A549 (cell line): Measurements from ENCODE around the gene DNAJC5G. TPM values are rescaled to one million over a fixed set of nuclear protein-coding genes. Genes with fewer than 3 reads are reported as not detected.

ENCODE experiments used
- ATAC-seq, 2 experiments: fragments of 200-7000 bp in 1 of 2; fragments of >200 bp in 1 of 2; cut with Nextera tagmentation in 1 of 2; cut with Tn5 transposase in 1 of 2; 3 replicates each; pipeline versions ENCODE4 v1.8.0 to v1.9.1; 2018 to 2020; ENCODE audit warnings: mild to moderate bottlenecking in 1 of 2, moderate library complexity in 1 of 2
- CTCF ChIA-PET: fragments of 300-600 bp; sonication (Branson Sonifier 250); formaldehyde crosslinking; extraction: SDS; loops from one replicate; lab custom pipeline; 2021; ENCODE audit warnings: antibody characterized with exemption, inconsistent platforms; lab: Yijun Ruan, JAX
- POLR2A ChIA-PET: fragments of 350-600 bp; formaldehyde crosslinking; extraction: SDS; loops from one replicate; lab custom pipeline; 2021; ENCODE audit warnings: antibody characterized with exemption, inconsistent platforms; lab: Yijun Ruan, JAX
- DNase-seq, 2 experiments: peaks; one replicate each; pipeline versions ENCODE4 v3.0.0 to v3.0.0-alpha.2; 2011 to 2016; ENCODE audit warnings: low read depth in 1 of 2, low spot score in 1 of 2
- FAIRE-seq: peaks from 2 replicates; lab custom pipeline; 2011; peaks lifted over from hg19 to GRCh38; lab: Jason Lieb, UNC
- H3K27ac ChIP-seq, 2 experiments: fragments of >200 bp; sonication (Bioruptor Twin); formaldehyde crosslinking; 3 replicates each; pipeline ENCODE4 v1.5.1; 2016 to 2017
- H3K4me1 ChIP-seq: fragments of >200 bp; sonication (Bioruptor Twin); formaldehyde crosslinking; 3 replicates; pipeline ENCODE4 v1.6.1; 2016
- H3K4me2 ChIP-seq: fragments of >200 bp; sonication (Bioruptor Twin); formaldehyde crosslinking; 3 replicates; pipeline ENCODE4 v1.6.1; 2016
- H3K4me3 ChIP-seq: fragments of >200 bp; sonication (Bioruptor Twin); formaldehyde crosslinking; 3 replicates; pipeline ENCODE4 v1.5.1; 2016
- H3K9me3 ChIP-seq: fragments of >200 bp; sonication (Bioruptor Twin); formaldehyde crosslinking; 3 replicates; pipeline ENCODE4 v1.6.1; 2016
- EHF ChIP-seq: fragments of 250-450 bp; sonication (Bioruptor Pico); IDR thresholded peaks from 2 replicates; pipeline ENCODE4 v1.5.0; 2020; ENCODE audit warnings: mild to moderate bottlenecking
- FOSB ChIP-seq: fragments of 250-450 bp; sonication (Bioruptor Pico); IDR thresholded peaks from 2 replicates; pipeline ENCODE4 v1.5.0; 2020; ENCODE audit warnings: mild to moderate bottlenecking, moderate library complexity
- FOSL2 ChIP-seq, 2 experiments: fragments of 450-650 bp in 1 of 2; fragments of >200 bp in 1 of 2; sonication (Bioruptor Twin) in 1 of 2; formaldehyde crosslinking; IDR thresholded peaks; 2 replicates each; pipeline versions ENCODE4 v1.5.0 to v1.6.1; 2016 to 2020; ENCODE audit warnings: mild to moderate bottlenecking in 1 of 2, moderate library complexity in 1 of 2
- HOXA7 ChIP-seq: fragments of 250-450 bp; sonication (Bioruptor Pico); IDR thresholded peaks from 2 replicates; pipeline ENCODE4 v1.5.0; 2020; ENCODE audit warnings: mild to moderate bottlenecking, moderate library complexity
- HOXB13 ChIP-seq: fragments of 250-450 bp; sonication (Bioruptor Pico); IDR thresholded peaks from 2 replicates; pipeline ENCODE4 v1.5.0; 2020; ENCODE audit warnings: low read depth, mild to moderate bottlenecking, moderate library complexity
- JUN ChIP-seq, 2 experiments: fragments of >200 bp; sonication (Bioruptor Twin); formaldehyde crosslinking; IDR thresholded peaks; 2 replicates in 1 of 2; 3 replicates in 1 of 2; pipeline ENCODE4 v1.6.1; 2016 to 2017
- KDM1A ChIP-seq: fragments of 200-600 bp; sonication (generic); IDR thresholded peaks from 2 replicates; pipeline ENCODE4 v1.6.1; 2016; ENCODE audit warnings: low read depth, mild to moderate bottlenecking
- NR3C1 ChIP-seq: fragments of >200 bp; sonication (Bioruptor Twin); formaldehyde crosslinking; IDR thresholded peaks from 3 replicates; pipeline ENCODE4 v1.6.1; 2017
- PBX3 ChIP-seq: IDR thresholded peaks from 2 replicates; pipeline ENCODE4 v1.6.1; 2012
- SREBF2 ChIP-seq: fragments of 450-650 bp; IDR thresholded peaks from 2 replicates; pipeline ENCODE4 v1.6.1; 2014; ENCODE audit warnings: mild to moderate bottlenecking, moderate library complexity
- TP53 ChIP-seq: fragments of 250-450 bp; sonication (Bioruptor Pico); IDR thresholded peaks from 2 replicates; pipeline ENCODE4 v1.5.0; 2021; ENCODE audit warnings: mild to moderate bottlenecking, moderate library complexity
- ZNF302 ChIP-seq: fragments of 250-450 bp; sonication (Bioruptor Pico); IDR thresholded peaks from 2 replicates; pipeline ENCODE4 v1.9.0; 2021; ENCODE audit warnings: inconsistent platforms, mild to moderate bottlenecking, moderate library complexity
- WGBS: methylation state at CpG from one replicate; pipeline ENCODE4 v1.1.6; 2017; ENCODE audit errors: missing lambda C conversion rate; 5-methylcytosine and 5-hydroxymethylcytosine counted together
- polyA plus RNA-seq, 4 experiments: library from polyadenylated mRNA; depleted of rRNA in 3 of 4; stranded (reverse); fragments of >200 nt; fragmentation: RNase III in 1 of 4; extraction: RNeasy Plus Mini Kit Qiagen cat#74134 plus additional on column Dnase treatment in 1 of 4; gene quantifications; 2 replicates in 3 of 4; 3 replicates in 1 of 4; pipeline ENCODE4 v1.2.3, GENCODE V29; 2011 to 2017
- TF ChIP-seq, protein P1 (sequence below): fragments of >200 bp; sonication (Bioruptor Twin); formaldehyde crosslinking; IDR thresholded peaks from 3 replicates; pipeline ENCODE4 v1.6.1; 2016
- TF ChIP-seq, protein P2 (sequence below): fragments of 250-450 bp; sonication (Bioruptor Pico); IDR thresholded peaks from 2 replicates; pipeline ENCODE4 v1.5.0; 2021; ENCODE audit warnings: mild to moderate bottlenecking, moderate library complexity, borderline replicate concordance
- TF ChIP-seq, protein P3 (sequence below): IDR thresholded peaks from 2 replicates; pipeline ENCODE4 v1.6.1; 2012
- TF ChIP-seq, protein P4 (sequence below): fragments of 200-600 bp; sonication (generic); IDR thresholded peaks from 2 replicates; pipeline ENCODE4 v1.6.1; 2016; ENCODE audit warnings: antibody characterized with exemption, mild to moderate bottlenecking, moderate library complexity
- TF ChIP-seq, protein P5 (sequence below): fragments of 250-450 bp; sonication (Bioruptor Pico); IDR thresholded peaks from 2 replicates; pipeline ENCODE4 v1.5.0; 2020; ENCODE audit warnings: low read depth, mild to moderate bottlenecking, moderate library complexity
- TF ChIP-seq, protein P6 (sequence below): IDR thresholded peaks from 2 replicates; pipeline ENCODE4 v1.6.1; 2012; ENCODE audit warnings: low read depth, borderline replicate concordance

DNAJC5G gene
- polyA plus RNA-seq, 2 of the 4 experiments (the other 2 are of a cell fraction), result not detected

DNA sequence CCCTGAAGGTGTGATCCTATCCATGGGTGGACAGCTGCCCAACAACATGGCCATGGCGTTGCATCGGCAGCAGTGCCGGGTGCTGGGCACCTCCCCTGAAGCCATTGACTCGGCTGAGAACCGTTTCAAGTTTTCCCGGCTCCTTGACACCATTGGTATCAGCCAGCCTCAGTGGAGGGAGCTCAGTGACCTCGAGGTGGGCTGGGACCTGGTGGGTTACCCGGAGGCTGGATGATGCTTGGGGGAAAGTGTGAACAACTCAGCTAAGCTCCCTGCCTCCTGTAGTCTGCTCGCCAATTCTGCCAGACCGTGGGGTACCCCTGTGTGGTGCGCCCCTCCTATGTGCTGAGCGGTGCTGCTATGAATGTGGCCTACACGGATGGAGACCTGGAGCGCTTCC is 41.9 kb upstream of the DNAJC5G start:
- ChIA-PET POLR2A (interaction anchor here (1.4 kb wide), 1 partner anchor 21 kb away, joined by 3 read pairs; the partner anchor contains the start of genes ATRAID and SLC5A6), CTCF (interaction anchor here (0.9 to 6.8 kb wide), 7 partner anchors 9 to 132 kb away, joined by 3 to 43 read pairs (median 5); partner anchors contain the start of gene SLC30A3)
- 96% methylated on average over 13 of the region's 14 CpGs for WGBS
- Histone ChIP-seq H3K9me3 (no peaks in the 10 kb centered on the region), H3K4me1 (no peaks in the 10 kb centered on the region), H3K4me3 (no peak overlapping the region), H3K4me2 (no peak overlapping the region), H3K27ac (no peak overlapping the region)
- DNase-seq, result no peak
- TF ChIP-seq, protein P1, sequence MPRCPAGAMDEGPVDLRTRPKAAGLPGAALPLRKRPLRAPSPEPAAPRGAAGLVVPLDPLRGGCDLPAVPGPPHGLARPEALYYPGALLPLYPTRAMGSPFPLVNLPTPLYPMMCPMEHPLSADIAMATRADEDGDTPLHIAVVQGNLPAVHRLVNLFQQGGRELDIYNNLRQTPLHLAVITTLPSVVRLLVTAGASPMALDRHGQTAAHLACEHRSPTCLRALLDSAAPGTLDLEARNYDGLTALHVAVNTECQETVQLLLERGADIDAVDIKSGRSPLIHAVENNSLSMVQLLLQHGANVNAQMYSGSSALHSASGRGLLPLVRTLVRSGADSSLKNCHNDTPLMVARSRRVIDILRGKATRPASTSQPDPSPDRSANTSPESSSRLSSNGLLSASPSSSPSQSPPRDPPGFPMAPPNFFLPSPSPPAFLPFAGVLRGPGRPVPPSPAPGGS, result no peak
- TF ChIP-seq FOSL2 (IDR thresholded peaks at IDR 0.05) (no peak), FOSL2 (CRISPR knock-in tag; IDR thresholded peaks at IDR 0.05) (no peak)
- TF ChIP-seq, protein P2, sequence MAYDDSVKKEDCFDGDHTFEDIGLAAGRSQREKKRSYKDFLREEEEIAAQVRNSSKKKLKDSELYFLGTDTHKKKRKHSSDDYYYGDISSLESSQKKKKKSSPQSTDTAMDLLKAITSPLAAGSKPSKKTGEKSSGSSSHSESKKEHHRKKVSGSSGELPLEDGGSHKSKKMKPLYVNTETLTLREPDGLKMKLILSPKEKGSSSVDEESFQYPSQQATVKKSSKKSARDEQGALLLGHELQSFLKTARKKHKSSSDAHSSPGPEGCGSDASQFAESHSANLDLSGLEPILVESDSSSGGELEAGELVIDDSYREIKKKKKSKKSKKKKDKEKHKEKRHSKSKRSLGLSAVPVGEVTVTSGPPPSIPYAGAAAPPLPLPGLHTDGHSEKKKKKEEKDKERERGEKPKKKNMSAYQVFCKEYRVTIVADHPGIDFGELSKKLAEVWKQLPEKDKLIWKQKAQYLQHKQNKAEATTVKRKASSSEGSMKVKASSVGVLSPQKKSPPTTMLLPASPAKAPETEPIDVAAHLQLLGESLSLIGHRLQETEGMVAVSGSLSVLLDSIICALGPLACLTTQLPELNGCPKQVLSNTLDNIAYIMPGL (CRISPR knock-in tag), result no peak
- FAIRE-seq, result no peak
- ATAC-seq, result no peak

GRCh38 chr2:27236136-27236535 is 39.1 kb upstream of the DNAJC5G start:
- TF ChIP-seq ZNF302 (CRISPR knock-in tag) (no peak), PBX3 (no peak), SREBF2 (no peak), FOSL2 (IDR thresholded peaks at IDR 0.05) (no peak), FOSL2 (CRISPR knock-in tag; IDR thresholded peaks at IDR 0.05) (no peak), JUN (IDR thresholded peaks at IDR 0.05) (no peak), EHF (no peak), FOSB (no peak), HOXA7 (CRISPR knock-in tag) (no peak), TP53 (CRISPR knock-in tag) (no peak), KDM1A (no peak), HOXB13 (CRISPR knock-in tag) (no peak), NR3C1 (no peak)
- TF ChIP-seq, protein P3, sequence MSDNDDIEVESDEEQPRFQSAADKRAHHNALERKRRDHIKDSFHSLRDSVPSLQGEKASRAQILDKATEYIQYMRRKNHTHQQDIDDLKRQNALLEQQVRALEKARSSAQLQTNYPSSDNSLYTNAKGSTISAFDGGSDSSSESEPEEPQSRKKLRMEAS, result no peak
- TF ChIP-seq, protein P4, sequence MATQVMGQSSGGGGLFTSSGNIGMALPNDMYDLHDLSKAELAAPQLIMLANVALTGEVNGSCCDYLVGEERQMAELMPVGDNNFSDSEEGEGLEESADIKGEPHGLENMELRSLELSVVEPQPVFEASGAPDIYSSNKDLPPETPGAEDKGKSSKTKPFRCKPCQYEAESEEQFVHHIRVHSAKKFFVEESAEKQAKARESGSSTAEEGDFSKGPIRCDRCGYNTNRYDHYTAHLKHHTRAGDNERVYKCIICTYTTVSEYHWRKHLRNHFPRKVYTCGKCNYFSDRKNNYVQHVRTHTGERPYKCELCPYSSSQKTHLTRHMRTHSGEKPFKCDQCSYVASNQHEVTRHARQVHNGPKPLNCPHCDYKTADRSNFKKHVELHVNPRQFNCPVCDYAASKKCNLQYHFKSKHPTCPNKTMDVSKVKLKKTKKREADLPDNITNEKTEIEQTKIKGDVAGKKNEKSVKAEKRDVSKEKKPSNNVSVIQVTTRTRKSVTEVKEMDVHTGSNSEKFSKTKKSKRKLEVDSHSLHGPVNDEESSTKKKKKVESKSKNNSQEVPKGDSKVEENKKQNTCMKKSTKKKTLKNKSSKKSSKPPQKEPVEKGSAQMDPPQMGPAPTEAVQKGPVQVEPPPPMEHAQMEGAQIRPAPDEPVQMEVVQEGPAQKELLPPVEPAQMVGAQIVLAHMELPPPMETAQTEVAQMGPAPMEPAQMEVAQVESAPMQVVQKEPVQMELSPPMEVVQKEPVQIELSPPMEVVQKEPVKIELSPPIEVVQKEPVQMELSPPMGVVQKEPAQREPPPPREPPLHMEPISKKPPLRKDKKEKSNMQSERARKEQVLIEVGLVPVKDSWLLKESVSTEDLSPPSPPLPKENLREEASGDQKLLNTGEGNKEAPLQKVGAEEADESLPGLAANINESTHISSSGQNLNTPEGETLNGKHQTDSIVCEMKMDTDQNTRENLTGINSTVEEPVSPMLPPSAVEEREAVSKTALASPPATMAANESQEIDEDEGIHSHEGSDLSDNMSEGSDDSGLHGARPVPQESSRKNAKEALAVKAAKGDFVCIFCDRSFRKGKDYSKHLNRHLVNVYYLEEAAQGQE, result no peak
- TF ChIP-seq, protein P5, sequence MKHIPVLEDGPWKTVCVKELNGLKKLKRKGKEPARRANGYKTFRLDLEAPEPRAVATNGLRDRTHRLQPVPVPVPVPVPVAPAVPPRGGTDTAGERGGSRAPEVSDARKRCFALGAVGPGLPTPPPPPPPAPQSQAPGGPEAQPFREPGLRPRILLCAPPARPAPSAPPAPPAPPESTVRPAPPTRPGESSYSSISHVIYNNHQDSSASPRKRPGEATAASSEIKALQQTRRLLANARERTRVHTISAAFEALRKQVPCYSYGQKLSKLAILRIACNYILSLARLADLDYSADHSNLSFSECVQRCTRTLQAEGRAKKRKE (CRISPR knock-in tag), result no peak
- TF ChIP-seq, protein P6, sequence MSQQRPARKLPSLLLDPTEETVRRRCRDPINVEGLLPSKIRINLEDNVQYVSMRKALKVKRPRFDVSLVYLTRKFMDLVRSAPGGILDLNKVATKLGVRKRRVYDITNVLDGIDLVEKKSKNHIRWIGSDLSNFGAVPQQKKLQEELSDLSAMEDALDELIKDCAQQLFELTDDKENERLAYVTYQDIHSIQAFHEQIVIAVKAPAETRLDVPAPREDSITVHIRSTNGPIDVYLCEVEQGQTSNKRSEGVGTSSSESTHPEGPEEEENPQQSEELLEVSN, result no peak
- CTCF ChIA-PET, result interaction anchor here (0.7 to 2.7 kb wide), 8 partner anchors 10 to 67 kb away, joined by 3 to 9 read pairs (median 4); no protein-coding TSS in a partner anchor
- FAIRE-seq, result no peak
- Histone ChIP-seq H3K4me3 (no peak overlapping the region), H3K4me1 (no peaks in the 10 kb centered on the region), H3K27ac (no peak overlapping the region), H3K4me2 (no peak overlapping the region), H3K9me3 (no peaks in the 10 kb centered on the region)
- WGBS, result 98% methylated on average over 12 of the region's 12 CpGs
- DNase-seq, result no peak
- POLR2A ChIA-PET, result no interaction called here
- ATAC-seq, result no peak
